K562 (cell line): ENCODE data around the gene RPL14. TPM values are rescaled to one million over a fixed set of nuclear protein-coding genes. Genes with fewer than 3 reads are reported as not detected.
A peak's percentile ranks its signal among the peaks of the same experiment; 100 is the strongest.

Experiments
- ATAC-seq: fragments of 200-7000 bp; cut with Tn5 transposase; 3 replicates; pipeline ENCODE4 v1.9.1; 2020; ENCODE audit warnings: moderate library complexity
- BruUV-seq: library from RNA; stranded (reverse); fragments of 400-500 nt; replicated peaks from 2 replicates; lab custom pipeline; 2021; lab: Mats Ljungman, UMichigan
- CTCF ChIA-PET: fragments of 300-600 bp; formaldehyde crosslinking; extraction: SDS; loops from one replicate; lab custom pipeline; 2021; ENCODE audit warnings: low intra/inter-chr PET ratio; lab: Yijun Ruan, JAX
- POLR2A ChIA-PET: fragments of 300-600, 350-650 bp; sonication (Branson Sonifier 250); formaldehyde crosslinking; extraction: SDS; loops from one replicate; lab custom pipeline; 2021; ENCODE audit warnings: antibody characterized with exemption, inconsistent platforms; lab: Yijun Ruan, JAX
- DNase-seq, 4 experiments: peaks; one replicate each; pipeline versions ENCODE4 v3.0.0 to v3.0.0-alpha.2; 2011 to 2018; ENCODE audit warnings: low spot score in 3 of 4, mixed read lengths in 3 of 4; ENCODE audit errors: extremely low read depth in 1 of 4
- FAIRE-seq: peaks from 2 replicates; lab custom pipeline; 2011; peaks lifted over from hg19 to GRCh38; lab: Jason Lieb, UNC
- H2AFZ ChIP-seq: 2 replicates; pipeline ENCODE4 v1.6.0; 2011; ENCODE audit warnings: low read depth, low read length, control low read depth, inconsistent platforms
- H3K27ac ChIP-seq: fragments of 200-600 bp; 3 replicates; pipeline ENCODE4 v1.8.0; 2011; ENCODE audit warnings: low read depth, mild to moderate bottlenecking, control low read depth, inconsistent platforms, low read length, moderate library complexity, mixed read lengths; ENCODE audit errors: extremely low read depth
- H3K27me3 ChIP-seq, 2 experiments: fragments of 300-600 bp in 1 of 2; 2 replicates in 1 of 2; 3 replicates in 1 of 2; pipeline versions ENCODE4 v1.6.0 to v1.8.0; 2011; ENCODE audit warnings: inconsistent platforms in 2 of 2, low read length in 2 of 2, mild to moderate bottlenecking in 1 of 2, mixed read lengths in 1 of 2, moderate library complexity in 1 of 2; ENCODE audit not compliant: control insufficient read depth in 2 of 2, insufficient read depth in 2 of 2
- H3K36me3 ChIP-seq: fragments of 300-600 bp; 3 replicates; pipeline ENCODE4 v1.8.0; 2011; ENCODE audit warnings: mild to moderate bottlenecking, low read length, inconsistent platforms; ENCODE audit not compliant: control insufficient read depth, insufficient read depth
- H3K4me1 ChIP-seq, 2 experiments: fragments of 200-600 bp in 1 of 2; replicated peaks in 1 of 2; 2 replicates in 1 of 2; 3 replicates in 1 of 2; pipeline versions ENCODE4 v1.5.1 to v1.8.0; 2011; ENCODE audit warnings: inconsistent platforms in 2 of 2, low read length in 2 of 2, mild to moderate bottlenecking in 1 of 2, mixed read lengths in 1 of 2, moderate library complexity in 1 of 2; ENCODE audit not compliant: control insufficient read depth in 2 of 2, insufficient read depth in 2 of 2
- H3K4me2 ChIP-seq: 2 replicates; pipeline ENCODE4 v1.6.1; 2011; ENCODE audit warnings: low read length, control low read depth, inconsistent platforms, mixed read lengths; ENCODE audit not compliant: insufficient read depth
- H3K4me3 ChIP-seq: fragments of 200-600 bp; sonication (generic), shearing (Covaris generic); 2 replicates; pipeline ENCODE4 v1.5.1; 2016; ENCODE audit warnings: control low read depth, inconsistent platforms
- H3K79me2 ChIP-seq: fragments of 200-600 bp; 3 replicates; pipeline ENCODE4 v1.8.0; 2011; ENCODE audit warnings: low read length, inconsistent platforms; ENCODE audit not compliant: control insufficient read depth, insufficient read depth
- H3K9ac ChIP-seq, 2 experiments: 2 replicates each; pipeline versions ENCODE4 v1.6.0 to v1.6.1; 2011; ENCODE audit warnings: low read depth in 2 of 2, low read length in 2 of 2, control low read depth in 1 of 2, inconsistent platforms in 1 of 2, mild to moderate bottlenecking in 1 of 2, mixed read lengths in 1 of 2; ENCODE audit not compliant: insufficient read depth in 1 of 2
- H3K9me1 ChIP-seq: one replicate; pipeline ENCODE4 v1.6.0; 2011; ENCODE audit warnings: inconsistent platforms, mild to moderate bottlenecking, low read length, moderate library complexity; ENCODE audit not compliant: control insufficient read depth, insufficient read depth
- H3K9me3 ChIP-seq: replicated peaks from 2 replicates; pipeline ENCODE4 v1.5.1; 2011; ENCODE audit warnings: low read depth, low read length, inconsistent platforms; ENCODE audit not compliant: control insufficient read depth, insufficient read depth
- H4K20me1 ChIP-seq: replicated peaks from 2 replicates; pipeline ENCODE4 v1.6.1; 2011; ENCODE audit warnings: low read length, inconsistent platforms, mixed read lengths; ENCODE audit not compliant: control insufficient read depth, insufficient read depth
- BRF1 ChIP-seq: IDR thresholded peaks from 3 replicates; pipeline ENCODE4 v1.6.1; 2011; ENCODE audit warnings: borderline replicate concordance, mild to moderate bottlenecking; ENCODE audit not compliant: insufficient read length; ENCODE audit errors: extremely low read depth
- CSDE1 ChIP-seq, 2 experiments: fragments of 450-650 bp; IDR thresholded peaks; 2 replicates each; pipeline ENCODE4 v1.6.1; 2016; ENCODE audit warnings: mild to moderate bottlenecking in 1 of 2
- ETV5 ChIP-seq: sonication (generic); formaldehyde crosslinking; IDR thresholded peaks from 2 replicates; pipeline ENCODE4 v1.4.0; 2020; ENCODE audit warnings: low read depth, mild to moderate bottlenecking, missing genetic modification reagents
- FOXJ3 ChIP-seq: sonication (generic); formaldehyde crosslinking; IDR thresholded peaks from 2 replicates; pipeline ENCODE4 v1.4.0; 2020; ENCODE audit warnings: mild to moderate bottlenecking, missing genetic modification reagents
- KAT8 ChIP-seq: fragments of 450-650 bp; IDR thresholded peaks from 2 replicates; pipeline ENCODE4 v1.6.1; 2016; ENCODE audit warnings: low read depth, mild to moderate bottlenecking
- PML ChIP-seq: IDR thresholded peaks from 2 replicates; pipeline ENCODE4 v1.6.1; 2012; ENCODE audit warnings: low read length, inconsistent platforms
- ZNF347 ChIP-seq: fragments of 450-650 bp; formaldehyde crosslinking; IDR thresholded peaks from 2 replicates; pipeline ENCODE4 v1.4.0; 2020; ENCODE audit warnings: low read depth, mild to moderate bottlenecking, moderate library complexity
- WGBS: fragments of 100-300 bp; shearing (Covaris generic); methylation state at CpG from one replicate; pipeline ENCODE4 v1.1.6; 2016; ENCODE audit warnings: low coverage, mixed read lengths; ENCODE audit not compliant: insufficient coverage; ENCODE audit errors: missing lambda C conversion rate; 5-methylcytosine and 5-hydroxymethylcytosine counted together
- in situ Hi-C: fragments of 300-500 bp; cut with MboI; formaldehyde crosslinking; loops from 4 replicates; pipeline ENCODE4 v1.15.0; 2018; ENCODE audit warnings: inconsistent platforms, mixed read lengths
- intact Hi-C: fragments of 100-400 bp; cut with micrococcal nuclease; formaldehyde crosslinking; loops from 2 replicates; pipeline ENCODE4 v1.14.2; 2022
- polyA plus RNA-seq, 8 experiments: library from polyadenylated mRNA; depleted of rRNA in 4 of 8; stranded (reverse) in 5 of 8; unstranded in 3 of 8; fragments of >200 nt; fragmentation: Nextera tagmentation in 2 of 8; fragmentation: Illumina TruSeq in 1 of 8; extraction: Ambion mirVana in 2 of 8; extraction: Trizol in 1 of 8; gene quantifications; 2 replicates each; pipeline versions ENCODE4 v1.2.1 to v1.2.3, GENCODE V29; 2011 to 2014; ENCODE audit warnings: inconsistent platforms in 1 of 8, missing spikeins in 1 of 8
- total RNA-seq, 7 experiments: library from RNA; depleted of rRNA in 6 of 7; stranded (reverse); fragments of >200 nt in 6 of 7; fragmentation: Illumina TruSeq in 2 of 7; extraction: Trizol in 2 of 7; gene quantifications; 2 replicates each; pipeline versions ENCODE4 v1.2.1 to v1.2.3, GENCODE V29; 2011 to 2021; ENCODE audit warnings: low replicate concordance in 1 of 7
- TF ChIP-seq, protein P1 (sequence below): fragments of 450-650 bp; formaldehyde crosslinking; IDR thresholded peaks from 2 replicates; pipeline ENCODE4 v1.4.0; 2020; ENCODE audit warnings: mild to moderate bottlenecking, mixed read lengths

RPL14 gene
- total and polyA plus RNA-seq, 9 of the 15 experiments (the other 6 are each of a cell fraction or from before 2014, with no cell fraction given) = 851 to 4,649 (median 2,133) TPM

DNA sequence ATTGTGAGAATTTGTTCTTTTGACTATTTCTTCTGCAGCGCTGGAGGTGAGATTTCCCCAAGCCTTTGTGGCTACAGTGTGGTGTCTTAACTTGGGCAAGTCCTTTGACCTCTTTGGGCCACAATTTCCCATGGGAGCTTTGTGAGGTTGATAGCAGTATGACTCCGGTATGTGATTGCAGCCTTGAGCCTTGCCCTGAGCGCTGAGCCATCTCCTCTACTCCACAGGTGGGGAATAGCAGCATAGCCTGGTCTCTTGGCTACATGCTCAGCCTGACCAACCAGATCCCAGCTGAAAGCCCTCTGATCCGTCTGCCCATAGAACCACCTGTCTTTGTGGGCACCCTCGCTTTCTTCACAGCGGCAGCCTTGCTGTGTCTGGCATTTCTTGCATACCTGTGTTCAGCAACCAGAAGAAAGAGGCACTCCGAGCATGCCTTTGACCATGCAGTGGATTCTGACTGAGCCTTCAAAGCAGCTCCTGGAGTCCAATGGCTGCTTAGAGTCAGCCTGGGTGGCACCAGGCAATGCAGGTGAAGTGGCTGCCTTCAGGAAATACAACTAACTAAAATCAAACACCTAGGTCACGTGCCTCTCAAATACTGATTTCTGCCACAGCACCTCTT, 30.0 kb upstream of the RPL14 start:
- no peaks in the 10 kb centered on the region for H3K27me3 ChIP-seq
- H2AFZ ChIP-seq = no peak overlapping the region
- no peaks in the 10 kb centered on the region for H3K9me3 ChIP-seq
- intact Hi-C loops = no loop called here
- H3K4me3 ChIP-seq = no peak overlapping the region
- no peak overlapping the region for H3K27ac ChIP-seq
- no peaks in the 10 kb centered on the region for H3K9me1 ChIP-seq
- POLR2A ChIA-PET = interaction anchor here (0.7 to 0.9 kb wide), 3 partner anchors 30 to 398 kb away, joined by 3 to 4 read pairs (median 3); partner anchors contain the start of gene RPL14
- DNase-seq = no peak
- TF ChIP-seq PML (no peak), BRF1 (no peak), CSDE1 (IDR thresholded peaks at IDR 0.05) (no peak), KAT8 (no peak), ETV5 (CRISPR knock-in tag) (no peak), FOXJ3 (CRISPR knock-in tag) (no peak), ZNF347 (CRISPR knock-in tag) (no peak)
- TF ChIP-seq, protein P1, sequence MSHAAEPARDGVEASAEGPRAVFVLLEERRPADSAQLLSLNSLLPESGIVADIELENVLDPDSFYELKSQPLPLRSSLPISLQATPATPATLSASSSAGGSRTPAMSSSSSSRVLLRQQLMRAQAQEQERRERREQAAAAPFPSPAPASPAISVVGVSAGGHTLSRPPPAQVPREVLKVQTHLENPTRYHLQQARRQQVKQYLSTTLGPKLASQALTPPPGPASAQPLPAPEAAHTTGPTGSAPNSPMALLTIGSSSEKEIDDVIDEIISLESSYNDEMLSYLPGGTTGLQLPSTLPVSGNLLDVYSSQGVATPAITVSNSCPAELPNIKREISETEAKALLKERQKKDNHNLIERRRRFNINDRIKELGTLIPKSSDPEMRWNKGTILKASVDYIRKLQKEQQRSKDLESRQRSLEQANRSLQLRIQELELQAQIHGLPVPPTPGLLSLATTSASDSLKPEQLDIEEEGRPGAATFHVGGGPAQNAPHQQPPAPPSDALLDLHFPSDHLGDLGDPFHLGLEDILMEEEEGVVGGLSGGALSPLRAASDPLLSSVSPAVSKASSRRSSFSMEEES = peak; percentile 52
- TF ChIP-seq, all 486 proteins: peak for 1
- Histone ChIP-seq H3K4me2 (no peak overlapping the region), H3K9ac (peak overlapping the region in 1 of 2 experiments; percentile 62; a peak in 1 of 4 replicates), H3K36me3 (no peaks in the 10 kb centered on the region), H3K4me1 (no peaks in the 10 kb centered on the region), H4K20me1 (no peaks in the 10 kb centered on the region), H3K79me2 (no peaks in the 10 kb centered on the region)
- CTCF ChIA-PET = no interaction called here
- FAIRE-seq (no peak), ATAC-seq (peak; percentile 55; the same call in 2 of the 3 replicates)
- 55% methylated on average over 8 of the region's 8 CpGs for WGBS
- in situ Hi-C loops = no loop called here
- BruUV-seq = no TSS peak
